ENCODE results near the gene ZNF236. TPM values are rescaled to one million over a fixed set of nuclear protein-coding genes. Genes with fewer than 3 reads are reported as not detected.

Gene ZNF236
- total and polyA plus RNA-seq, 8 donors: 1.8 to 31.7 (median 6.6) TPM

DNA sequence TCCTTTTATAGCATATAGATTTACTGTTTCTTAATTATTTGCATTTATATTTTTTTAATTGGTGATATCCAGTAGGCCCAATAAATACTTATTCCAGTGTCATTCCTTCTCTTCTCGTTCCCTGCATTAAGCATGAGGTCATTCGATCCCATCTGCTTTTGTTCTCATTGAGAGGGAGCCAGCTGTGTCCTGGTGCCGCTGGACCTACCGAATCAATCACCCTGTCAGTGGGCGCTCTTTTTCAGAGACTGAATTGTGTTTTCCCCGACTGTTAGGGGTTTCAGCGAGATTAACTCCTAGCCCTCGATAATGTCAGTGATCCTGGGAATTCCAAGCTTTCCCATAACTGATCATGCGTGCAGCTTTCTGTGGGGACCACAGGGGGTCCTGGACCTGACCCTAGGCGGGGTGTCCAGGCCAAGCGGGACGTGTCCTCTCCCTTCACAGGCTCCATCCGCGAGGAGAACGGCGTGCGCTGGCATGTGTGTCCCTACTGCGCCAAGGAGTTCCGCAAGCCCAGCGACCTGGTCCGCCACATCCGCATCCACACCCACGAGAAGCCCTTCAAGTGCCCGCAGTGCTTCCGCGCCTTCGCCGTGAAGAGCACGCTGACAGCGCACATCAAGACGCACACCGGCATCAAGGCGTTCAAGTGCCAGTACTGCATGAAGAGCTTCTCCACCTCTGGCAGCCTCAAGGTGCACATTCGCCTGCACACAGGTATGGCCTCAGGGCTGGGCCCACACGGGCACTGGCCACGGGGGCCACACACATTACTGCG is 72.4 kb downstream of the ZNF236 start:
- no peaks in the 10 kb centered on the region for H3K9me3 ChIP-seq
- DNase-seq: no peak
- WGBS, 5 donors: 90 to 96% (median 94%) methylated on average over 24 to 37 of the region's 37 CpGs
- no peaks in the 10 kb centered on the region for H3K4me1 ChIP-seq
- no peak overlapping the region for H3K4me3 ChIP-seq
- TF ChIP-seq, protein P1, sequence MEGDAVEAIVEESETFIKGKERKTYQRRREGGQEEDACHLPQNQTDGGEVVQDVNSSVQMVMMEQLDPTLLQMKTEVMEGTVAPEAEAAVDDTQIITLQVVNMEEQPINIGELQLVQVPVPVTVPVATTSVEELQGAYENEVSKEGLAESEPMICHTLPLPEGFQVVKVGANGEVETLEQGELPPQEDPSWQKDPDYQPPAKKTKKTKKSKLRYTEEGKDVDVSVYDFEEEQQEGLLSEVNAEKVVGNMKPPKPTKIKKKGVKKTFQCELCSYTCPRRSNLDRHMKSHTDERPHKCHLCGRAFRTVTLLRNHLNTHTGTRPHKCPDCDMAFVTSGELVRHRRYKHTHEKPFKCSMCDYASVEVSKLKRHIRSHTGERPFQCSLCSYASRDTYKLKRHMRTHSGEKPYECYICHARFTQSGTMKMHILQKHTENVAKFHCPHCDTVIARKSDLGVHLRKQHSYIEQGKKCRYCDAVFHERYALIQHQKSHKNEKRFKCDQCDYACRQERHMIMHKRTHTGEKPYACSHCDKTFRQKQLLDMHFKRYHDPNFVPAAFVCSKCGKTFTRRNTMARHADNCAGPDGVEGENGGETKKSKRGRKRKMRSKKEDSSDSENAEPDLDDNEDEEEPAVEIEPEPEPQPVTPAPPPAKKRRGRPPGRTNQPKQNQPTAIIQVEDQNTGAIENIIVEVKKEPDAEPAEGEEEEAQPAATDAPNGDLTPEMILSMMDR (IDR thresholded peaks at IDR 0.05): no peak
- TF ChIP-seq POLR2AphosphoS5 (IDR thresholded peaks at IDR 0.05) (no peak), POLR2A (IDR thresholded peaks at IDR 0.05) (no peak), EP300 (IDR thresholded peaks at IDR 0.05) (no peak)
- no peaks in the 10 kb centered on the region for H3K27me3 ChIP-seq
- no peak overlapping the region for H3K27ac ChIP-seq
- peaks cover 38 to 82% (median 69%) of the 10 kb centered on the region in 4 donors for H3K36me3 ChIP-seq
- intact Hi-C loops (cut with DNase I; ENCODE audit: low total_unique reads): no loop called here

DNA sequence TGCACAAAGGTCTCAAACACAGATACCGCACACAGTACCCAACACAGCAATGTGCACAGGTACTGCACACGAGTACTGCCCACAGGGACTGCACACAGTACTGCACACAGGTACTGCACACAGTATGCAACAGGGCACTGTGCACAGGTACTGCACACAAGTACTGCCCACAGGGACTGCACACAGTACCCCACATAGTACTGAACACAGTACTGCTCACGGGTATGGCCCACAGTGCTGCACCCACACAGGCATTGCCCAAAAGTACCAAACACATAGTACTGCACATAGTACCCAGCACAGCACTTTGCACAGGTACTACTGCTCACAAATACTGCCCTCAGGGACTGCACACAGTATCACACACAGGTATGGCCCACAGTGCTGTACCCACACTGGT is 73.1 kb downstream of the ZNF236 start:
- TF ChIP-seq, protein P1 (IDR thresholded peaks at IDR 0.05): no peak
- no peak for TF ChIP-seq POLR2A (IDR thresholded peaks at IDR 0.05)
- no peak overlapping the region for H3K27ac ChIP-seq
- no peaks in the 10 kb centered on the region for H3K4me1 ChIP-seq
- H3K36me3 ChIP-seq: peaks cover 38 to 82% (median 71%) of the 10 kb centered on the region in 4 donors
- no peaks in the 10 kb centered on the region for H3K27me3 ChIP-seq
- H3K9me3 ChIP-seq: no peaks in the 10 kb centered on the region
- 90 to 100% (median 98%) methylated on average over 2 to 3 of the region's 3 CpGs for WGBS, 5 donors
- no peak for DNase-seq
- intact Hi-C loops (cut with DNase I; ENCODE audit: low total_unique reads): no loop called here
- H3K4me3 ChIP-seq: no peak overlapping the region

DNA sequence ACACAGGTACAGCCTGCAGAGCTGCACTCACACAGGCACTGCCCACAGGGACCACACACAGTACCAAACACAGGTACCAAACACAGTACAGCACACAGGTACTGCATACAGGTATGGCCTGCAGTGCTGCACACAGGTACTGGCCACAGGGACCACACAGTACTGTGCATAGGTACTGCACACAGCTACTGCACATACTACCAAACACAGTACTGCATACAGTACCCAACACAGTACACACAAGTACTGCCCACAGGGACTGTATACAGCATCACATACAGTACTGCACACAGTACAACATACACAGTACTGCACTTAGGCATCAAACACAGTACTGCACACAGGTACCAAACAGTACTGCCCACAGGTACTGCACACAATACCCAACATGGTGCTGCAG is 74.3 kb downstream of the ZNF236 start:
- intact Hi-C loops (cut with DNase I; ENCODE audit: low total_unique reads): no loop called here
- H3K4me1 ChIP-seq: no peaks in the 10 kb centered on the region
- H3K36me3 ChIP-seq: peaks cover 38 to 82% (median 72%) of the 10 kb centered on the region in 4 donors
- no peak overlapping the region for H3K4me3 ChIP-seq
- no peak for TF ChIP-seq POLR2A (IDR thresholded peaks at IDR 0.05)
- no peak for TF ChIP-seq EP300 (IDR thresholded peaks at IDR 0.05)
- no peak for TF ChIP-seq POLR2AphosphoS5 (IDR thresholded peaks at IDR 0.05)
- TF ChIP-seq, protein P1 (IDR thresholded peaks at IDR 0.05): no peak
- no peaks in the 10 kb centered on the region for H3K9me3 ChIP-seq
- no peaks in the 10 kb centered on the region for H3K27me3 ChIP-seq
- no peak for DNase-seq
- no peak overlapping the region for H3K27ac ChIP-seq

DNA sequence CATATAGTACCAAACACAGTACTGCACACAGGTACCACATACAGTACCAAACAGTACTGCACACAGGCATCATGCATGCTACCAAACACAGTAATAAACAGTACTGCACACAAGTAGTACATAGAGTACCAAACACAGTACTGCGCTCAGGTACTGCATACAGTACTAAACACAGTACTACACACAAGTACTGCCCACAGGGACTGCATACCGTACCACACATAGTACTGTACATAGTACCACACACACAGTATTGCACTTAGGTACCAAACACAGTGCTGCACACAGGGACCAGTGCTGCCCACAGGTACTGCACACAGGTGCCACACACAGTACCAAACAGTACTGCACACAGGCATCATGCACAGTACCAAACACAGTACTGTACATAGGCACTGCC is 74.9 kb downstream of the ZNF236 start:
- DNase-seq: no peak
- Histone ChIP-seq H3K27me3 (no peaks in the 10 kb centered on the region), H3K9me3 (no peaks in the 10 kb centered on the region), H3K4me3 (no peak overlapping the region), H3K4me1 (no peaks in the 10 kb centered on the region), H3K27ac (no peak overlapping the region), H3K36me3 (peaks cover 38 to 87% (median 78%) of the 10 kb centered on the region in 4 donors)
- WGBS, 5 donors: 95 to 100% (median 97%) methylated on average over 2 of the region's 2 CpGs
- no peak for TF ChIP-seq EP300 (IDR thresholded peaks at IDR 0.05)
- TF ChIP-seq, protein P1 (IDR thresholded peaks at IDR 0.05): no peak
- no peak for TF ChIP-seq POLR2A (IDR thresholded peaks at IDR 0.05)
- no peak for TF ChIP-seq POLR2AphosphoS5 (IDR thresholded peaks at IDR 0.05)
- intact Hi-C loops (cut with DNase I; ENCODE audit: low total_unique reads): no loop called here

Measured in stomach (tissue), 9 donors.